Uterus (tissue), 2 donors: Measurements from ENCODE around the gene MYO16.

ENCODE experiments used
- CTCF ChIP-seq, 4 experiments: fragments of 200-600 bp in 2 of 4; fragments of 450-650 bp in 2 of 4; sonication (generic) in 2 of 4; IDR thresholded peaks; one replicate each; pipeline ENCODE4 v1.5.1; 2016 to 2019; ENCODE audit warnings: antibody characterized with exemption in 4 of 4, mild to moderate bottlenecking in 2 of 4, moderate library complexity in 1 of 4
- POLR2A ChIP-seq, 2 donors: fragments of 450-650 bp; IDR thresholded peaks; one replicate each; pipeline ENCODE4 v1.6.1; 2016; ENCODE audit warnings: antibody characterized with exemption in 2 of 2, mild to moderate bottlenecking in 1 of 2, moderate library complexity in 1 of 2

DNA sequence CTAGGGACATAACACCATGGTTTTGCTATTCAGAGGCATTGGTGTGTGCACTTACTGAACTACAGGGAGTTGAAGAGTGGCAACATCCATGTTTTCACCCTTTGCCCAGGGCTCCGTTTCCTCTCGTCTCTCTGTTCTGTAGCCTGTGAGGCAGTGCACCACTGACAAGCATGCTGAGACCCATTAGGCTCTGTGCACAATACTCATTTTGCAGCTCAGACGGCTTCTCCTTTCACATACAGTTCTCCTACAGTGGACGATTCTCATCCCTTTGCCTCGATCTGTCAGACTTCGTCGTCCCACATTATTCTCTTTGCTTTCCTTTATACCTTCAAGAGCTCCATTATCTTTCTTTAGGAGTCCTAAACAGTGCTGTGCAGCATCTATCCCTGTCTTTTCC, 403.7 kb downstream of the MYO16 start:
- TF ChIP-seq CTCF (IDR thresholded peaks at IDR 0.05) (no peak), POLR2A (IDR thresholded peaks at IDR 0.05) (no peak)
